ENCODE measurements around the gene KIF6. TPM values are rescaled to one million over a fixed set of nuclear protein-coding genes. Genes with fewer than 3 reads are reported as not detected.

The KIF6 gene
- total RNA-seq, 1 donor from 2014 or later = not detected

- TF ChIP-seq POLR2AphosphoS5 (IDR thresholded peaks at IDR 0.05; ENCODE audit: insufficient read depth in 1 of 2, low read depth in 1 of 2) (no peak), POLR2A (IDR thresholded peaks at IDR 0.05) (no peak), CTCF (IDR thresholded peaks at IDR 0.05) (no peak)
- no peak for DNase-seq (ENCODE audit: extremely low spot score in 2 of 2)
- Histone ChIP-seq H3K4me1 (peaks cover 4% of the 10 kb centered on the region), H3K36me3 (no peaks in the 10 kb centered on the region), H3K4me3 (no peak overlapping the region), H3K27ac (no peak overlapping the region), H3K9me3 (no peaks in the 10 kb centered on the region), H3K27me3 (no peaks in the 10 kb centered on the region)
- intact Hi-C loops (cut with DNase I) = loop anchor here (10.0 kb wide), 1 partner anchor 516 kb away; no protein-coding TSS in a partner anchor
Measured at GRCh38 chr6:39378175-39378959, 346.8 kb downstream of the KIF6 start.

GRCh38 chr6:39377539-39377950, 347.7 kb downstream of the KIF6 start:
- Histone ChIP-seq H3K27ac (no peak overlapping the region), H3K4me3 (no peak overlapping the region), H3K36me3 (no peaks in the 10 kb centered on the region), H3K4me1 (peaks cover 4% of the 10 kb centered on the region), H3K9me3 (no peaks in the 10 kb centered on the region), H3K27me3 (no peaks in the 10 kb centered on the region)
- intact Hi-C loops (cut with DNase I) = loop anchor here (10.0 kb wide), 1 partner anchor 517 kb away; no protein-coding TSS in a partner anchor
- TF ChIP-seq CTCF (IDR thresholded peaks at IDR 0.05) (peak in 2 of 3 experiments; percentile 41 to 52), POLR2AphosphoS5 (IDR thresholded peaks at IDR 0.05; ENCODE audit: insufficient read depth in 1 of 2, low read depth in 1 of 2) (no peak)
- DNase-seq (ENCODE audit: extremely low spot score in 2 of 2) = no peak

GRCh38 chr6:39375405-39375804, 349.8 kb downstream of the KIF6 start:
- intact Hi-C loops (cut with DNase I) = loop anchor here (10.0 kb wide), 1 partner anchor 519 kb away; no protein-coding TSS in a partner anchor
- H3K4me3 ChIP-seq = no peak overlapping the region
- no peak for DNase-seq (ENCODE audit: extremely low spot score in 2 of 2)

GRCh38 chr6:39370390-39370789, 354.8 kb downstream of the KIF6 start:
- Histone ChIP-seq H3K36me3 (no peaks in the 10 kb centered on the region), H3K4me3 (no peak overlapping the region), H3K9me3 (no peaks in the 10 kb centered on the region), H3K27ac (no peak overlapping the region), H3K4me1 (no peaks in the 10 kb centered on the region), H3K27me3 (no peaks in the 10 kb centered on the region)
- TF ChIP-seq POLR2A (IDR thresholded peaks at IDR 0.05) = no peak
- no peak for TF ChIP-seq POLR2AphosphoS5 (IDR thresholded peaks at IDR 0.05; ENCODE audit: insufficient read depth in 1 of 2, low read depth in 1 of 2)
- TF ChIP-seq CTCF (IDR thresholded peaks at IDR 0.05) = no peak
- DNase-seq (ENCODE audit: extremely low spot score in 2 of 2) = no peak
- intact Hi-C loops (cut with DNase I) = loop anchor here (10.0 kb wide), 1 partner anchor 524 kb away; no protein-coding TSS in a partner anchor

More at GRCh38 chr6:39375405-39375804, 349.8 kb downstream of the KIF6 start:
- Histone ChIP-seq H3K9me3 (no peaks in the 10 kb centered on the region), H3K27me3 (no peaks in the 10 kb centered on the region), H3K27ac (no peak overlapping the region), H3K36me3 (no peaks in the 10 kb centered on the region), H3K4me1 (peaks cover 4% of the 10 kb centered on the region)
- TF ChIP-seq POLR2A (IDR thresholded peaks at IDR 0.05) = no peak
- no peak for TF ChIP-seq POLR2AphosphoS5 (IDR thresholded peaks at IDR 0.05; ENCODE audit: insufficient read depth in 1 of 2, low read depth in 1 of 2)
- TF ChIP-seq CTCF (IDR thresholded peaks at IDR 0.05) = no peak

- no peaks in the 10 kb centered on the region for H3K4me1 ChIP-seq
- no peak overlapping the region for H3K4me3 ChIP-seq
- no peaks in the 10 kb centered on the region for H3K27me3 ChIP-seq
- no peak for TF ChIP-seq POLR2A (IDR thresholded peaks at IDR 0.05)
- TF ChIP-seq POLR2AphosphoS5 (IDR thresholded peaks at IDR 0.05; ENCODE audit: insufficient read depth in 1 of 2, low read depth in 1 of 2) = no peak
- TF ChIP-seq CTCF (IDR thresholded peaks at IDR 0.05) = no peak
- no peak for DNase-seq (ENCODE audit: extremely low spot score in 2 of 2)
- no peaks in the 10 kb centered on the region for H3K36me3 ChIP-seq
- intact Hi-C loops (cut with DNase I) = loop anchor here (10.0 kb wide), 1 partner anchor 525 kb away; no protein-coding TSS in a partner anchor
- H3K27ac ChIP-seq = no peak overlapping the region
- H3K9me3 ChIP-seq = no peaks in the 10 kb centered on the region
Measured at GRCh38 chr6:39369987-39370386, 355.2 kb downstream of the KIF6 start.
